Measurements from ENCODE around the gene CLASRP. TPM values are rescaled to one million over a fixed set of nuclear protein-coding genes. Genes with fewer than 3 reads are reported as not detected.
A peak's percentile ranks its signal among the peaks of the same experiment; 100 is the strongest.

Gene CLASRP
- total and polyA plus RNA-seq, 9 of the 15 experiments (the other 6 are each of a cell fraction or from before 2014, with no cell fraction given), result 0.94 to 86.3 (median 44.0) TPM

DNA sequence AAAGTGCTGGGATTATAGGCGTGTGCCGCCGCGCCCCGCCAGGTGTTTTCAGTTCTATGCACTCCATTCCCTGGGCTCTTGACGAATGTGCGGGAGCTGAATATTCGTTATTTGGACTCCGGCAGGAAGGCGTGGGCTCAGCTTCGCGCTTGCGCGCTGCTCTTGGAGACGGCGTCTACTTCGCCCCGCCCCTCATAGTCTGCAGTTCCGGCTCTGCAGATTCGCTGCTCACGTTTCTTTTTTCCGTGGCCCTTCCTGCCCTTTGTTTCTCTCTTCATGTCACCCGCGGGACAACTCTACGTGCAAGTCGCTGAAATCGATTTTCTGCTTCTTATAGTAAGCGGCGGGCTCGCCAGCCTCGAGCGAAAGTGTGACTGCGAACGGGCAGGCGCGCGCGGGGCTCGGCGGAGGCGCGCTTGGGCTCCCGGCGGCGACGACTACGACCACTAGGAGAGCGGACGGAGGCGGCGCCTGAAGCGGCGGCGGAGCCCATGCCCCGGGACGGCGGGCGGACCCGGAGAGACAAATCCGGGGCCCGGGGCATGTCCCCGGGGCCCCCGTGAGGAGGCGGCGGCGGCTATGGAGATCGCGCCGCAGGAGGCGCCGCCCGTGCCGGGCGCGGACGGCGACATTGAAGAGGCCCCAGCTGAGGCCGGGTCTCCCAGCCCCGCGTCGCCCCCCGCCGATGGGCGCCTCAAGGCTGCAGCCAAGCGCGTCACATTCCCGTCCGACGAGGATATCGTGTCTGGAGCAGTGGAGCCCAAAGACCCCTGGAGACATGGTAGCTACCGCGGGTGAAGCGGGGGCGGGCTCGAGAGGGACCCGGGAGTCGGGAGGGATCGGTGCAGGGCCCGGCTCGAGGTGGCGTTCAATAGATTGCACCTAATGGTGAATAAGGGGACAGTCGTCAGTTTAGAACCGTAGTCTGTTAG is 54.2 kb downstream of the CLASRP start, which contains the start of gene PPP1R37 (continued):
- peak; percentile 95 for TF ChIP-seq SMAD4 (CRISPR knock-in tag; conservative IDR thresholded peaks at IDR 0.05)
- TF ChIP-seq SIN3B (IDR thresholded peaks at IDR 0.05; ENCODE audit: low read depth), result peak; percentile 91
- no peak for TF ChIP-seq IRF2 (CRISPR knock-in tag; IDR thresholded peaks at IDR 0.05)
- TF ChIP-seq ZC3H4 (CRISPR knock-in tag; IDR thresholded peaks at IDR 0.05; ENCODE audit: borderline replicate concordance), result no peak
- peak; percentile 38; the same call in 1 of the 2 replicates for TF ChIP-seq FOSL1 (tag; conservative IDR thresholded peaks at IDR 0.05)
- no peak for TF ChIP-seq HNRNPH1 (optimal IDR thresholded peaks at IDR 0.05; ENCODE audit: low read depth, low read length)
- TF ChIP-seq ZNF124 (CRISPR knock-in tag; IDR thresholded peaks at IDR 0.05), result no peak
- TF ChIP-seq, protein P1, sequence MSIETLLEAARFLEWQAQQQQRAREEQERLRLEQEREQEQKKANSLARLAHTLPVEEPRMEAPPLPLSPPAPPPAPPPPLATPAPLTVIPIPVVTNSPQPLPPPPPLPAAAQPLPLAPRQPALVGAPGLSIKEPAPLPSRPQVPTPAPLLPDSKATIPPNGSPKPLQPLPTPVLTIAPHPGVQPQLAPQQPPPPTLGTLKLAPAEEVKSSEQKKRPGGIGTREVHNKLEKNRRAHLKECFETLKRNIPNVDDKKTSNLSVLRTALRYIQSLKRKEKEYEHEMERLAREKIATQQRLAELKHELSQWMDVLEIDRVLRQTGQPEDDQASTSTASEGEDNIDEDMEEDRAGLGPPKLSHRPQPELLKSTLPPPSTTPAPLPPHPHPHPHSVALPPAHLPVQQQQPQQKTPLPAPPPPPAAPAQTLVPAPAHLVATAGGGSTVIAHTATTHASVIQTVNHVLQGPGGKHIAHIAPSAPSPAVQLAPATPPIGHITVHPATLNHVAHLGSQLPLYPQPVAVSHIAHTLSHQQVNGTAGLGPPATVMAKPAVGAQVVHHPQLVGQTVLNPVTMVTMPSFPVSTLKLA (conservative IDR thresholded peaks at IDR 0.05), result peak; percentile 94 to 98
- no peak for TF ChIP-seq ZNF146 (CRISPR knock-in tag; IDR thresholded peaks at IDR 0.05; ENCODE audit: unreplicated experiment)
- TF ChIP-seq RCOR1 (IDR thresholded peaks at IDR 0.05; ENCODE audit: borderline replicate concordance in 1 of 2, low read depth in 2 of 2, low read length in 2 of 2), result no peak
- TF ChIP-seq HNRNPUL1 (IDR thresholded peaks at IDR 0.05; ENCODE audit: low read length), result no peak
- TF ChIP-seq LARP7 (IDR thresholded peaks at IDR 0.05), result peak; percentile 96
- no peak for TF ChIP-seq NFRKB (IDR thresholded peaks at IDR 0.05; ENCODE audit: low read depth)
- TF ChIP-seq ARID2 (IDR thresholded peaks at IDR 0.05), result no peak
- TF ChIP-seq, protein P2, sequence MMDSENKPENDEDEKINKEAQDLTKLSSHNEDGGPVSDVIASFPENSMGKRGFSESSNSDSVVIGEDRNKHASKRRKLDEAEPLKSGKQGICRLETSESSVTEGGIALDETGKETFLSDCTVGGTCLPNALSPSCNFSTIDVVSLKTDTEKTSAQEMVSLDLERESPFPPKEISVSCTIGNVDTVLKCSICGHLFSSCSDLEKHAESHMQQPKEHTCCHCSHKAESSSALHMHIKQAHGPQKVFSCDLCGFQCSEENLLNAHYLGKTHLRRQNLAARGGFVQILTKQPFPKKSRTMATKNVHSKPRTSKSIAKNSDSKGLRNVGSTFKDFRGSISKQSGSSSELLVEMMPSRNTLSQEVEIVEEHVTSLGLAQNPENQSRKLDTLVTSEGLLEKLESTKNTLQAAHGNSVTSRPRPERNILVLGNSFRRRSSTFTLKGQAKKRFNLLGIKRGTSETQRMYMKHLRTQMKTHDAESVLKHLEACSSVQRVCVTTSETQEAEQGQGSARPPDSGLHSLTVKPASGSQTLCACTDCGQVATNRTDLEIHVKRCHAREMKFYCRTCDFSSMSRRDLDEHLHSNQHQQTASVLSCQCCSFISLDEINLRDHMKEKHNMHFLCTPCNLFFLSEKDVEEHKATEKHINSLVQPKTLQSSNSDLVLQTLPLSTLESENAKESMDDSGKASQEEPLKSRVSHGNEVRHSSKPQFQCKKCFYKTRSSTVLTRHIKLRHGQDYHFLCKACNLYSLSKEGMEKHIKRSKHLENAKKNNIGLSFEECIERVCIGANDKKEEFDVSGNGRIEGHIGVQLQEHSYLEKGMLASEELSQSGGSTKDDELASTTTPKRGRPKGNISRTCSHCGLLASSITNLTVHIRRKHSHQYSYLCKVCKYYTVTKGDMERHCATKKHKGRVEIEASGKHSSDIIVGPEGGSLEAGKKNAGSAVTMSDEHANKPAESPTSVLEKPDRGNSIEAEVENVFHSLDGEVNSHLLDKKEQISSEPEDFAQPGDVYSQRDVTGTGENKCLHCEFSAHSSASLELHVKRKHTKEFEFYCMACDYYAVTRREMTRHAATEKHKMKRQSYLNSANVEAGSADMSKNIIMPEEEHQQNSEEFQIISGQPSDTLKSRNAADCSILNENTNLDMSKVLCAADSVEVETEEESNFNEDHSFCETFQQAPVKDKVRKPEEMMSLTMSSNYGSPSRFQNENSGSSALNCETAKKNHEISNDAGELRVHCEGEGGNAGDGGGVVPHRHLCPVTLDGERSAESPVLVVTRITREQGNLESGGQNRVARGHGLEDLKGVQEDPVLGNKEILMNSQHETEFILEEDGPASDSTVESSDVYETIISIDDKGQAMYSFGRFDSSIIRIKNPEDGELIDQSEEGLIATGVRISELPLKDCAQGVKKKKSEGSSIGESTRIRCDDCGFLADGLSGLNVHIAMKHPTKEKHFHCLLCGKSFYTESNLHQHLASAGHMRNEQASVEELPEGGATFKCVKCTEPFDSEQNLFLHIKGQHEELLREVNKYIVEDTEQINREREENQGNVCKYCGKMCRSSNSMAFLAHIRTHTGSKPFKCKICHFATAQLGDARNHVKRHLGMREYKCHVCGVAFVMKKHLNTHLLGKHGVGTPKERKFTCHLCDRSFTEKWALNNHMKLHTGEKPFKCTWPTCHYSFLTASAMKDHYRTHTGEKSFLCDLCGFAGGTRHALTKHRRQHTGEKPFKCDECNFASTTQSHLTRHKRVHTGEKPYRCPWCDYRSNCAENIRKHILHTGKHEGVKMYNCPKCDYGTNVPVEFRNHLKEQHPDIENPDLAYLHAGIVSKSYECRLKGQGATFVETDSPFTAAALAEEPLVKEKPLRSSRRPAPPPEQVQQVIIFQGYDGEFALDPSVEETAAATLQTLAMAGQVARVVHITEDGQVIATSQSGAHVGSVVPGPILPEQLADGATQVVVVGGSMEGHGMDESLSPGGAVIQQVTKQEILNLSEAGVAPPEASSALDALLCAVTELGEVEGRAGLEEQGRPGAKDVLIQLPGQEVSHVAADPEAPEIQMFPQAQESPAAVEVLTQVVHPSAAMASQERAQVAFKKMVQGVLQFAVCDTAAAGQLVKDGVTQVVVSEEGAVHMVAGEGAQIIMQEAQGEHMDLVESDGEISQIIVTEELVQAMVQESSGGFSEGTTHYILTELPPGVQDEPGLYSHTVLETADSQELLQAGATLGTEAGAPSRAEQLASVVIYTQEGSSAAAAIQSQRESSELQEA (IDR thresholded peaks at IDR 0.05; ENCODE audit: low read depth), result no peak
- no peak for TF ChIP-seq ZNF586 (CRISPR knock-in tag; conservative IDR thresholded peaks at IDR 0.05)
- TF ChIP-seq ASH1L (IDR thresholded peaks at IDR 0.05; ENCODE audit: borderline replicate concordance, low read depth, partially characterized antibody), result no peak
